GM19239 (cell line): ENCODE measurements around the gene CCDC171.
"Not testable (repeated sequence)": the region's sequence is repeated elsewhere in the genome, so short reads cannot be mapped to it uniquely, and the experiment has no call there.

ENCODE experiments used
- DNase-seq: peaks from one replicate; pipeline ENCODE4 v3.0.0; 2011; ENCODE audit warnings: low spot score; ENCODE audit not compliant: insufficient read length
- FAIRE-seq: peaks from 2 replicates; lab custom pipeline; 2011; peaks lifted over from hg19 to GRCh38; lab: Jason Lieb, UNC

CCDC171 gene

GRCh38 chr9:15741015-15741414 lies 188.2 kb downstream of the CCDC171 start:
- FAIRE-seq (no peak), DNase-seq (no peak)

- no peak for FAIRE-seq
Measured at GRCh38 chr9:15743512-15743911, 190.7 kb downstream of the CCDC171 start.

GRCh38 chr9:15744196-15744595 lies 191.4 kb downstream of the CCDC171 start:
- DNase-seq (no peak), FAIRE-seq (no peak)

More at GRCh38 chr9:15743512-15743911, 190.7 kb downstream of the CCDC171 start:
- no peak for DNase-seq

GRCh38 chr9:15746905-15747304 lies 194.1 kb downstream of the CCDC171 start:
- FAIRE-seq (no peak), DNase-seq (no peak)

GRCh38 chr9:15755660-15756059 lies 202.8 kb downstream of the CCDC171 start:
- no peak for FAIRE-seq
- no peak for DNase-seq

- FAIRE-seq (no peak), DNase-seq (no peak)
Measured at GRCh38 chr9:15761551-15761950, 208.7 kb downstream of the CCDC171 start.

GRCh38 chr9:15763371-15763770 lies 210.5 kb downstream of the CCDC171 start:
- no peak for FAIRE-seq
- DNase-seq, result no peak

- FAIRE-seq, result no peak
- no peak for DNase-seq
Measured at GRCh38 chr9:15764131-15764530, 211.3 kb downstream of the CCDC171 start.

GRCh38 chr9:15769547-15769946 lies 216.7 kb downstream of the CCDC171 start:
- no peak for FAIRE-seq
- no peak for DNase-seq

- DNase-seq (no peak), FAIRE-seq (no peak)
Measured at GRCh38 chr9:15778861-15779260, 226.0 kb downstream of the CCDC171 start.

GRCh38 chr9:15782106-15782505 lies 229.3 kb downstream of the CCDC171 start:
- DNase-seq (no peak), FAIRE-seq (no peak)

- DNase-seq, result no peak
- no peak for FAIRE-seq
Measured at GRCh38 chr9:15785584-15785983, 232.7 kb downstream of the CCDC171 start.

- no peak for DNase-seq
- FAIRE-seq, result no peak
Measured at GRCh38 chr9:15786616-15787015, 233.8 kb downstream of the CCDC171 start.

- DNase-seq, FAIRE-seq: not testable (repeated sequence)
Measured at GRCh38 chr9:15810219-15810899, 257.5 kb downstream of the CCDC171 start.

- no peak for FAIRE-seq
- no peak for DNase-seq
Measured at GRCh38 chr9:15813076-15813475, 260.2 kb downstream of the CCDC171 start.

- no peak for FAIRE-seq
- no peak for DNase-seq
Measured at GRCh38 chr9:15824310-15824709, 271.5 kb downstream of the CCDC171 start.

- FAIRE-seq, result no peak
Measured at GRCh38 chr9:15831384-15831783, 278.5 kb downstream of the CCDC171 start.

GRCh38 chr9:15834541-15834940 lies 281.7 kb downstream of the CCDC171 start:
- DNase-seq (no peak), FAIRE-seq (no peak)

More at GRCh38 chr9:15831384-15831783, 278.5 kb downstream of the CCDC171 start:
- no peak for DNase-seq

- DNase-seq (no peak), FAIRE-seq (peak; percentile 18)
Measured at GRCh38 chr9:15837079-15837679, 284.3 kb downstream of the CCDC171 start.

- FAIRE-seq (no peak), DNase-seq (no peak)
Measured at GRCh38 chr9:15842051-15842450, 289.2 kb downstream of the CCDC171 start.

- DNase-seq (no peak), FAIRE-seq (no peak)
Measured at GRCh38 chr9:15843316-15843715, 290.5 kb downstream of the CCDC171 start.

- no peak for DNase-seq
- no peak for FAIRE-seq
Measured at GRCh38 chr9:15843931-15844330, 291.1 kb downstream of the CCDC171 start.
